T-cell (primary cell): Measurements from ENCODE around the gene IKBIP. TPM values are rescaled to one million over a fixed set of nuclear protein-coding genes. Genes with fewer than 3 reads are reported as not detected.

Experiments
- ATAC-seq, 4 experiments: fragments of 200-7000 bp in 3 of 4; fragments of 150-1000 bp in 1 of 4; cut with Tn5 transposase; replicated peaks in 1 of 4; 1 replicate in 3 of 4; 2 replicates in 1 of 4; pipeline ENCODE4 v1.10.0; 2021; ENCODE audit warnings: moderate library complexity in 3 of 4, mild to moderate bottlenecking in 2 of 4, moderate number of reproducible peaks in 1 of 4
- CTCF ChIA-PET, 2 donors: fragments of 300-600 bp; sonication (Branson Sonifier 250); formaldehyde crosslinking; loops; one replicate each; lab custom pipeline; 2022; ENCODE audit warnings: antibody characterized with exemption in 2 of 2; lab: Charles Lee
- POLR2A ChIA-PET, 2 donors: fragments of 300-600 bp; sonication (Branson Sonifier 250); formaldehyde crosslinking; loops; one replicate each; lab custom pipeline; 2022; ENCODE audit warnings: antibody characterized with exemption in 2 of 2; lab: Charles Lee
- DNase-seq, 35 experiments: peaks; one replicate each; pipeline versions ENCODE4 v3.0.0 to v3.0.0-alpha.2; 2013 to 2023
- H3K27ac ChIP-seq: one replicate; pipeline ENCODE4 v1.5.1; 2013; ENCODE audit warnings: low read length
- H3K27me3 ChIP-seq, 2 experiments: replicated peaks in 1 of 2; 1 replicate in 1 of 2; 2 replicates in 1 of 2; pipeline versions ENCODE4 v1.6.1 to v1.7.0; 2013; ENCODE audit warnings: low read length in 1 of 2, mixed read lengths in 1 of 2; ENCODE audit not compliant: control insufficient read depth in 2 of 2, insufficient read depth in 2 of 2; ENCODE audit errors: extremely low read depth in 1 of 2
- H3K36me3 ChIP-seq, 2 donors: 1 replicate in 1 of 2; 2 replicates in 1 of 2; pipeline versions ENCODE4 v1.6.1 to v1.7.0; 2013; ENCODE audit warnings: low read length in 1 of 2; ENCODE audit not compliant: control insufficient read depth in 2 of 2, insufficient read depth in 1 of 2; ENCODE audit errors: extremely low read depth in 1 of 2
- H3K4me1 ChIP-seq, 2 experiments: 1 replicate in 1 of 2; 2 replicates in 1 of 2; pipeline versions ENCODE4 v1.6.1 to v1.7.0; 2013; ENCODE audit warnings: low read length in 2 of 2, mixed read lengths in 1 of 2; ENCODE audit not compliant: insufficient read depth in 2 of 2, control insufficient read depth in 1 of 2; ENCODE audit errors: extremely low read depth in 1 of 2
- H3K4me3 ChIP-seq, 2 donors: 1 replicate in 1 of 2; 2 replicates in 1 of 2; pipeline versions ENCODE4 v1.5.1 to v1.7.0; 2013; ENCODE audit warnings: mild to moderate bottlenecking in 2 of 2, low read length in 1 of 2, moderate library complexity in 1 of 2; ENCODE audit not compliant: control insufficient read depth in 1 of 2; ENCODE audit errors: extremely low read depth in 1 of 2
- H3K9me3 ChIP-seq: 2 replicates; pipeline ENCODE4 v1.7.0; 2013
- H3K27ac Mint-ChIP-seq, 2 donors: one replicate each; pipeline ENCODE4 v1.8.0; 2020 to 2021; ENCODE audit warnings: mild to moderate bottlenecking in 2 of 2, mixed read lengths in 2 of 2
- H3K27me3 Mint-ChIP-seq, 2 donors: one replicate each; pipeline ENCODE4 v1.8.0; 2021 to 2022; ENCODE audit warnings: mixed read lengths in 2 of 2
- H3K36me3 Mint-ChIP-seq: one replicate; pipeline ENCODE4 v1.8.0; 2021; ENCODE audit warnings: mixed read lengths
- H3K4me1 Mint-ChIP-seq, 3 donors: one replicate each; pipeline ENCODE4 v1.8.0; 2020 to 2022; ENCODE audit warnings: mixed read lengths in 3 of 3, mild to moderate bottlenecking in 1 of 3
- H3K4me3 Mint-ChIP-seq, 3 donors: one replicate each; pipeline ENCODE4 v1.8.0; 2020 to 2022; ENCODE audit warnings: mild to moderate bottlenecking in 3 of 3, mixed read lengths in 3 of 3, moderate library complexity in 3 of 3
- H3K9me3 Mint-ChIP-seq, 3 donors: one replicate each; pipeline ENCODE4 v1.8.0; 2020 to 2022; ENCODE audit warnings: mixed read lengths in 3 of 3
- WGBS: methylation state at CpG from one replicate; pipeline ENCODE4 v1.1.5; 2013; ENCODE audit warnings: missing lambda C conversion rate; ENCODE audit not compliant: insufficient coverage; 5-methylcytosine and 5-hydroxymethylcytosine counted together
- total RNA-seq, 35 experiments: library from RNA in 6 of 35; stranded (reverse) in 6 of 35; fragments of 120-200 nt in 1 of 35; gene quantifications; one replicate each; pipeline versions ENCODE4 v1.2.1 to v1.2.4 and lab custom pipeline; 2013 to 2026

IKBIP gene
- total RNA-seq, 5 donors from 2014 or later (not counting 1 experiment from before 2014, with no cell fraction given), result 2.2 to 8.7 (median 7.3) TPM

- CTCF ChIA-PET, result interaction anchor here in 1 of 2 donors (0.6 to 0.7 kb wide), 2 partner anchors 16 to 112 kb away, joined by 5 to 6 read pairs; no protein-coding TSS in a partner anchor
- no peak for ATAC-seq
Observed at GRCh38 chr12:98678236-98678945, 33.8 kb upstream of the IKBIP start.

DNA sequence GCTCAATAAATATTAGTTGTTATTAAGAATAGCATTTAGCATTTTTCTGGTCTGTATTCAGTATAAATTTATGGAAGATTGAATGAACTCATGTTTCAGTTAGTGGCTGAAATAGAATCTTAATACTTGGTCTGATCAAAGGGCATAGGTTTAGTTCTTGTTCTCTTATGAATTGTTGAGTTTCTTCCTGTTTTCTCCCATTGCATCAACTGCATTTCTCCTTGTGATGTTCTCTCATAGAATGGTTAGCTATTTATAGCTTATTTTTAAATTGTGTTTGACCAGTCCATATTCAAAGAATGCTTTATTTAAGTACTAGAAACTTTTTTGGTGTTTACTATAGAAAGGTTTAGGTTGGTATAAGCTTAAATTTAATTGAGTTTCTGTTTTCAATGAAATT, 30.3 kb upstream of the IKBIP start:
- Histone ChIP-seq H3K36me3 (peaks cover 0 to 30% of the 10 kb centered on the region in 2 donors), H3K27ac (no peak overlapping the region), H3K9me3 (no peaks in the 10 kb centered on the region), H3K4me1 (peaks cover 0 to under 1% of the 10 kb centered on the region in 2 experiments), H3K4me3 (no peak overlapping the region), H3K27me3 (no peaks in the 10 kb centered on the region)
- Mint-ChIP-seq H3K27me3 (no peaks in the 10 kb centered on the region), H3K9me3 (no peaks in the 10 kb centered on the region), H3K4me1 (peaks cover 0 to 6% (median 4%) of the 10 kb centered on the region in 3 donors), H3K4me3 (no peak overlapping the region), H3K27ac (no peak overlapping the region), H3K36me3 (peaks cover 37% of the 10 kb centered on the region)
- DNase-seq, result no peak
- ChIA-PET POLR2A (no interaction called here), CTCF (no interaction called here)
- no peak for ATAC-seq

More at GRCh38 chr12:98678236-98678945, 33.8 kb upstream of the IKBIP start:
- 100% methylated on average over 12 of the region's 15 CpGs for whole genome bisulfite sequencing
- Histone ChIP-seq H3K36me3 (peaks cover 0 to 51% of the 10 kb centered on the region in 2 donors), H3K27ac (no peak overlapping the region), H3K4me3 (no peak overlapping the region), H3K9me3 (no peaks in the 10 kb centered on the region), H3K4me1 (no peaks in the 10 kb centered on the region), H3K27me3 (no peaks in the 10 kb centered on the region)
- DNase-seq, result no peak
- Mint-ChIP-seq H3K9me3 (no peaks in the 10 kb centered on the region), H3K36me3 (peaks cover 49% of the 10 kb centered on the region), H3K27me3 (no peaks in the 10 kb centered on the region), H3K4me3 (no peak overlapping the region), H3K4me1 (no peaks in the 10 kb centered on the region), H3K27ac (no peak overlapping the region)
- POLR2A ChIA-PET, result interaction anchor here in 1 of 2 donors (0.8 kb wide), 1 partner anchor 103 kb away, joined by 15 read pairs; no protein-coding TSS in a partner anchor

- Mint-ChIP-seq H3K4me3 (no peak overlapping the region), H3K36me3 (peaks cover 52% of the 10 kb centered on the region)
- no CpG with 5 or more reads among the region's 7 CpGs for WGBS
Observed at GRCh38 chr12:98671459-98671858, 26.9 kb upstream of the IKBIP start.

GRCh38 chr12:98669751-98670150, 25.2 kb upstream of the IKBIP start:
- Histone ChIP-seq H3K4me3 (no peak overlapping the region), H3K9me3 (no peaks in the 10 kb centered on the region), H3K4me1 (peaks cover 0 to 3% of the 10 kb centered on the region in 2 experiments), H3K36me3 (peaks cover 3 to 43% of the 10 kb centered on the region in 2 donors), H3K27ac (no peak overlapping the region), H3K27me3 (no peaks in the 10 kb centered on the region)
- CTCF ChIA-PET, result interaction anchor here in 1 of 2 donors (1.0 kb wide), 1 partner anchor 103 kb away, joined by 4 read pairs; no protein-coding TSS in a partner anchor
- Mint-ChIP-seq H3K4me1 (peaks cover 13 to 22% (median 18%) of the 10 kb centered on the region in 3 donors), H3K36me3 (peaks cover 54% of the 10 kb centered on the region), H3K27ac (peak overlapping the region in 1 of 2 donors; percentile 43), H3K27me3 (no peaks in the 10 kb centered on the region), H3K4me3 (no peak overlapping the region), H3K9me3 (no peaks in the 10 kb centered on the region)
- POLR2A ChIA-PET, result no interaction called here
- no CpG with 5 or more reads among the region's 3 CpGs for WGBS
- DNase-seq, result peak in 1 of 35 experiments; percentile 2
- no peak for ATAC-seq

More at GRCh38 chr12:98671459-98671858, 26.9 kb upstream of the IKBIP start:
- ATAC-seq, result no peak
- CTCF ChIA-PET, result interaction anchor here in 1 of 2 donors (1.3 kb wide), 1 partner anchor 9 kb away, joined by 3 read pairs; no protein-coding TSS in a partner anchor
- H3K36me3 ChIP-seq, result peaks cover 0 to 32% of the 10 kb centered on the region in 2 donors
- H3K9me3 ChIP-seq, result no peaks in the 10 kb centered on the region
- H3K4me3 ChIP-seq, result no peak overlapping the region
- peaks cover 0 to 3% of the 10 kb centered on the region in 2 experiments for H3K4me1 ChIP-seq
- no peaks in the 10 kb centered on the region for H3K27me3 ChIP-seq
- Mint-ChIP-seq H3K27me3 (no peaks in the 10 kb centered on the region), H3K4me1 (peaks cover 13 to 22% (median 18%) of the 10 kb centered on the region in 3 donors), H3K9me3 (no peaks in the 10 kb centered on the region), H3K27ac (peak overlapping the region in 1 of 2 donors; percentile 28)
- POLR2A ChIA-PET, result no interaction called here
- H3K27ac ChIP-seq, result no peak overlapping the region
- DNase-seq, result no peak

DNA sequence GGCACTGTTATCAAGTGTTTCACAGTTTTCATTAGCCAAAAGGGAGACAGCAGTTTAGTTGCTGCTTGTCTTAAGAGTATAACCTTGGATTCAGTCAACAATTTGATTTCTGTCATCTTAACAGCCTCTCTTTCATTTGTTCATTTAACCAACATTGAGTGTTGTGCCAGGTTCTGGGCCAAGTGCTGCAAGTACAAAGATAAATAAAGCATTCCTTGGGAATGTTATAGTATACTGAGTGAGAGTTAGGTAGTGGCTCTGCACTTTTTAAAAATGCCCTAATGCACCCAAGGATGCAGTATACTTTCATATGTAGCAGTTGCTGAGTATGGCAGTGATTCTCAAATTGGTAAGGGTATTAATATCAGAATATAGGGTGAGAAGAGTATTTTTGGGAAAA, 15.9 kb upstream of the IKBIP start:
- Mint-ChIP-seq H3K4me3 (no peak overlapping the region), H3K4me1 (peaks cover 8 to 9% (median 9%) of the 10 kb centered on the region in 3 donors), H3K27ac (no peak overlapping the region), H3K36me3 (peaks cover 39% of the 10 kb centered on the region), H3K27me3 (no peaks in the 10 kb centered on the region), H3K9me3 (no peaks in the 10 kb centered on the region)
- no peak for DNase-seq
- Histone ChIP-seq H3K27me3 (no peaks in the 10 kb centered on the region), H3K27ac (no peak overlapping the region), H3K4me3 (no peak overlapping the region), H3K4me1 (no peaks in the 10 kb centered on the region), H3K36me3 (peaks cover 13 to 53% of the 10 kb centered on the region in 2 donors), H3K9me3 (no peaks in the 10 kb centered on the region)
- POLR2A ChIA-PET, result no interaction called here
- CTCF ChIA-PET, result no interaction called here
- no peak for ATAC-seq

DNA sequence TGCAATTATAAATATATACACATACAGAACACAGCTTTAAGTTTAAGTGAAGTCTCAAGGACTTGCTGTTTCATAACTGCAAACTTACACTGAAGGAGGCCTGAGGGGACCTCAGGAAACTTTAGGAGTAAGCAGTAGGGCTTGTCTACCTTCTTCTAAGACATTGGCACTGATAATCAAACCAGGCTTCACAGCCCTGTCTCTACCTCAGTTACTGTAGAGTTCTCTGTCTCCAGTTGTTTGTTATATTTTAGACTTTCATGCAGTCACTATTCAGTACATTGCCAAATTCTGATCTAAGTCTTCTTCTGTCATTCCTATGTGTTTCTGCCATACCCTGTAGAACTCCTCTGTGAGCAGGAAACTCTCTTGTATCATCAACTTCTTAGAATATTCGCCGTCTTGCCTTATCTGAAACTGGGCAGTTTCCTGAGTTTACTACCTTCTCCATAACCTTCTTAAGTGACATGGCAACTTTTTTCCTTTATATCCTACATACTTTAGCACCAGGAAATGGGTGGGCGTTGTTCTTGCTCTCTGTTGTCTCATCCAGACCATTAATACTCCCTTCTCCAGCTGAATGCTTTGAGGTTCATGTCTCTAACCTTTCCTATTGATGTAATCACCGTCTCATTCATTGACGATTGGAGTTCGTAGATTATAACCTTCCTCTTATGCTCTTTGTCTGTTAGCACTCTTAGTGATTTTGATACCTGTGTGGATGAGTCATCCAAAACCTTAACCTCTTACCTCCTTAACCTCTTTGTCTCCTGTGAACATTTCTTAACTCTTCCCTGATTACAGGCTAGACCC, 11.9 kb upstream of the IKBIP start:
- WGBS, result 26% methylated on average over 3 of the region's 6 CpGs
- Mint-ChIP-seq H3K9me3 (no peaks in the 10 kb centered on the region), H3K36me3 (peaks cover 28% of the 10 kb centered on the region), H3K27ac (no peak overlapping the region), H3K27me3 (no peaks in the 10 kb centered on the region), H3K4me3 (no peak overlapping the region), H3K4me1 (peaks cover 12 to 13% (median 13%) of the 10 kb centered on the region in 3 donors)
- no peaks in the 10 kb centered on the region for H3K4me1 ChIP-seq
- H3K27ac ChIP-seq, result no peak overlapping the region
- POLR2A ChIA-PET, result interaction anchor here in 1 of 2 donors (0.7 kb wide), 1 partner anchor 13 kb away, joined by 5 read pairs; no protein-coding TSS in a partner anchor
- H3K9me3 ChIP-seq, result no peaks in the 10 kb centered on the region
- CTCF ChIA-PET, result no interaction called here
- peaks cover 8 to 41% of the 10 kb centered on the region in 2 donors for H3K36me3 ChIP-seq
- no peak overlapping the region for H3K4me3 ChIP-seq
- no peak for DNase-seq
- no peak for ATAC-seq
- no peaks in the 10 kb centered on the region for H3K27me3 ChIP-seq
